Uterus (tissue), 2 donors: Measurements from ENCODE around the gene WDR11.

Experiments
- POLR2A ChIP-seq, 2 donors: fragments of 450-650 bp; IDR thresholded peaks; one replicate each; pipeline ENCODE4 v1.6.1; 2016; ENCODE audit warnings: antibody characterized with exemption in 2 of 2, mild to moderate bottlenecking in 1 of 2, moderate library complexity in 1 of 2
- TF ChIP-seq, protein P1 (sequence below), 4 experiments: fragments of 200-600 bp in 2 of 4; fragments of 450-650 bp in 2 of 4; sonication (generic) in 2 of 4; IDR thresholded peaks; one replicate each; pipeline ENCODE4 v1.5.1; 2016 to 2019; ENCODE audit warnings: antibody characterized with exemption in 4 of 4, mild to moderate bottlenecking in 2 of 4, moderate library complexity in 1 of 4

- no peak for TF ChIP-seq POLR2A (IDR thresholded peaks at IDR 0.05)
- TF ChIP-seq, protein P1, sequence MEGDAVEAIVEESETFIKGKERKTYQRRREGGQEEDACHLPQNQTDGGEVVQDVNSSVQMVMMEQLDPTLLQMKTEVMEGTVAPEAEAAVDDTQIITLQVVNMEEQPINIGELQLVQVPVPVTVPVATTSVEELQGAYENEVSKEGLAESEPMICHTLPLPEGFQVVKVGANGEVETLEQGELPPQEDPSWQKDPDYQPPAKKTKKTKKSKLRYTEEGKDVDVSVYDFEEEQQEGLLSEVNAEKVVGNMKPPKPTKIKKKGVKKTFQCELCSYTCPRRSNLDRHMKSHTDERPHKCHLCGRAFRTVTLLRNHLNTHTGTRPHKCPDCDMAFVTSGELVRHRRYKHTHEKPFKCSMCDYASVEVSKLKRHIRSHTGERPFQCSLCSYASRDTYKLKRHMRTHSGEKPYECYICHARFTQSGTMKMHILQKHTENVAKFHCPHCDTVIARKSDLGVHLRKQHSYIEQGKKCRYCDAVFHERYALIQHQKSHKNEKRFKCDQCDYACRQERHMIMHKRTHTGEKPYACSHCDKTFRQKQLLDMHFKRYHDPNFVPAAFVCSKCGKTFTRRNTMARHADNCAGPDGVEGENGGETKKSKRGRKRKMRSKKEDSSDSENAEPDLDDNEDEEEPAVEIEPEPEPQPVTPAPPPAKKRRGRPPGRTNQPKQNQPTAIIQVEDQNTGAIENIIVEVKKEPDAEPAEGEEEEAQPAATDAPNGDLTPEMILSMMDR (IDR thresholded peaks at IDR 0.05): no peak
These were observed 80.8 kb downstream of the WDR11 start for GRCh38 chr10:120931999-120932398.
